DOHH2 (cell line): ENCODE measurements around the gene SLC12A6.
A peak's percentile ranks its signal among the peaks of the same experiment; 100 is the strongest.

Experiments
- H3F3A ChIP-seq: fragments of 200-600 bp; sonication (generic), shearing (Covaris generic); 2 replicates; pipeline ENCODE4 v1.6.0; 2016; ENCODE audit warnings: antibody characterized with exemption, mild to moderate bottlenecking; ENCODE audit not compliant: control insufficient read depth, insufficient read depth
- H3K27ac ChIP-seq: fragments of 200-600 bp; sonication (generic); 2 replicates; pipeline ENCODE4 v1.5.1; 2014; ENCODE audit warnings: low read depth, mild to moderate bottlenecking, low read length, moderate library complexity
- H3K27me3 ChIP-seq: fragments of 200-600 bp; sonication (generic); 2 replicates; pipeline ENCODE4 v1.6.1; 2014; ENCODE audit warnings: mild to moderate bottlenecking, low read length, mixed read lengths; ENCODE audit not compliant: control insufficient read depth
- H3K36me3 ChIP-seq: fragments of 200-600 bp; sonication (generic); 2 replicates; pipeline ENCODE4 v1.6.1; 2014; ENCODE audit warnings: mild to moderate bottlenecking, low read length, moderate library complexity, mixed read lengths; ENCODE audit not compliant: control insufficient read depth
- H3K4me1 ChIP-seq: fragments of 200-600 bp; sonication (generic); 2 replicates; pipeline ENCODE4 v1.6.1; 2014; ENCODE audit warnings: mild to moderate bottlenecking, low read length, mixed read lengths; ENCODE audit not compliant: control insufficient read depth
- H3K4me2 ChIP-seq: fragments of 200-600 bp; sonication (generic); 2 replicates; pipeline ENCODE4 v1.6.0; 2014; ENCODE audit warnings: mild to moderate bottlenecking, low read length, moderate library complexity
- H3K4me3 ChIP-seq: fragments of 200-600 bp; sonication (generic); 2 replicates; pipeline ENCODE4 v1.5.1; 2014; ENCODE audit warnings: mild to moderate bottlenecking, low read length, mixed read lengths
- H3K79me2 ChIP-seq: fragments of 200-600 bp; sonication (generic); 2 replicates; pipeline ENCODE4 v1.6.1; 2014; ENCODE audit warnings: mild to moderate bottlenecking, low read length, mixed read lengths; ENCODE audit not compliant: control insufficient read depth
- H3K9me2 ChIP-seq: fragments of 200-600 bp; sonication (generic); replicated peaks from 2 replicates; pipeline ENCODE4 v1.6.1; 2014; ENCODE audit warnings: mild to moderate bottlenecking, low read length, mixed read lengths; ENCODE audit not compliant: control insufficient read depth
- H3K9me3 ChIP-seq: fragments of 200-600 bp; sonication (generic); 2 replicates; pipeline ENCODE4 v1.6.1; 2014; ENCODE audit warnings: antibody characterized with exemption, low read length, mixed read lengths; ENCODE audit not compliant: control insufficient read depth, insufficient read depth
- H4K20me1 ChIP-seq: fragments of 200-600 bp; sonication (generic); 2 replicates; pipeline ENCODE4 v1.6.0; 2014; ENCODE audit warnings: low read depth, mild to moderate bottlenecking, antibody characterized with exemption, low read length, moderate library complexity; ENCODE audit not compliant: control insufficient read depth, insufficient read depth
- EZH2phosphoT487 ChIP-seq: fragments of 200-600 bp; sonication (generic); IDR thresholded peaks from 2 replicates; pipeline ENCODE4 v1.6.1; 2017; ENCODE audit warnings: borderline replicate concordance, mild to moderate bottlenecking, antibody characterized with exemption, low read length, moderate library complexity, mixed read lengths
- TF ChIP-seq, protein P1 (sequence below): fragments of 200-600 bp; sonication (generic); IDR thresholded peaks from one replicate; pipeline ENCODE4 v1.5.1; 2014; ENCODE audit warnings: antibody characterized with exemption, mild to moderate bottlenecking, low read depth, low read length; ENCODE audit not compliant: poor library complexity, severe bottlenecking

Gene SLC12A6

DNA sequence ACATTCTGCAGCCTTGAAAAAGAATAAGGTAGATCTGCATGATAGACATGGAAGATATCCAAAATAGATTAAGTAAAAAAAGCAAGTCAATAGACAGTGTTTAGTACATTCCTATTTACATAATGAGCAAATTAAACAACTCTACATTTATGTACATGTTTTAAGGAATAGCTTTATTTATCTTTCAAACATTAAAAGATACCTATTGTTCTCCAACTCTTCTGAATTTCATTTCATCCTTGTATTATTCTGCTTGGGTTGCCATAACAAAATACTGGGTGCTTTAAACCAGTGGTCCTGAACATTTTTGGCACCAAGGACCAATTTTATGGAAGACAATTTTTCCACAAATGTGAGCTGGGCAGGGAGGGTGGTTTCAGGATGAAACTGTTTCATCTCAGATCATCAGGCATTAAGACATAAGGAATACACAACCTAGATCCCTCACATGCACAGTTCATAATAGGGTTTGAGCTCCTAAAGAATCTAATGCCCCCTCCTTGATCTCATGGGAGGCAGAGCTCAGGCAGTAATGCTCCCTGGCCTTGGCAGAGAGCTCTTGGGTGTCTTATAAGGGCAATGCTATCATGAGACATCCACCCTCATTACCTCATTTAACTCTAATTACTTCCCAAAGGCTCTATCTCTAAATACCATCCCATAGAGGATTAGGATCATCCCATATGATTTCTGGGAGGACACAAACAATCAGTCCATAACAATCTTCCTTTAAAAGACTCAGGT lies 120.9 kb downstream of the SLC12A6 start:
- Histone ChIP-seq H3K27ac (no peak overlapping the region), H3K79me2 (no peaks in the 10 kb centered on the region), H3K9me2 (no peaks in the 10 kb centered on the region), H3K9me3 (no peaks in the 10 kb centered on the region), H3K4me3 (no peak overlapping the region), H3K4me2 (no peak overlapping the region), H3F3A (no peaks in the 10 kb centered on the region), H3K4me1 (peaks cover 11% of the 10 kb centered on the region), H3K27me3 (no peaks in the 10 kb centered on the region), H4K20me1 (no peaks in the 10 kb centered on the region), H3K36me3 (no peaks in the 10 kb centered on the region)
- no peak for TF ChIP-seq EZH2phosphoT487
- TF ChIP-seq, protein P1, sequence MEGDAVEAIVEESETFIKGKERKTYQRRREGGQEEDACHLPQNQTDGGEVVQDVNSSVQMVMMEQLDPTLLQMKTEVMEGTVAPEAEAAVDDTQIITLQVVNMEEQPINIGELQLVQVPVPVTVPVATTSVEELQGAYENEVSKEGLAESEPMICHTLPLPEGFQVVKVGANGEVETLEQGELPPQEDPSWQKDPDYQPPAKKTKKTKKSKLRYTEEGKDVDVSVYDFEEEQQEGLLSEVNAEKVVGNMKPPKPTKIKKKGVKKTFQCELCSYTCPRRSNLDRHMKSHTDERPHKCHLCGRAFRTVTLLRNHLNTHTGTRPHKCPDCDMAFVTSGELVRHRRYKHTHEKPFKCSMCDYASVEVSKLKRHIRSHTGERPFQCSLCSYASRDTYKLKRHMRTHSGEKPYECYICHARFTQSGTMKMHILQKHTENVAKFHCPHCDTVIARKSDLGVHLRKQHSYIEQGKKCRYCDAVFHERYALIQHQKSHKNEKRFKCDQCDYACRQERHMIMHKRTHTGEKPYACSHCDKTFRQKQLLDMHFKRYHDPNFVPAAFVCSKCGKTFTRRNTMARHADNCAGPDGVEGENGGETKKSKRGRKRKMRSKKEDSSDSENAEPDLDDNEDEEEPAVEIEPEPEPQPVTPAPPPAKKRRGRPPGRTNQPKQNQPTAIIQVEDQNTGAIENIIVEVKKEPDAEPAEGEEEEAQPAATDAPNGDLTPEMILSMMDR, result no peak

DNA sequence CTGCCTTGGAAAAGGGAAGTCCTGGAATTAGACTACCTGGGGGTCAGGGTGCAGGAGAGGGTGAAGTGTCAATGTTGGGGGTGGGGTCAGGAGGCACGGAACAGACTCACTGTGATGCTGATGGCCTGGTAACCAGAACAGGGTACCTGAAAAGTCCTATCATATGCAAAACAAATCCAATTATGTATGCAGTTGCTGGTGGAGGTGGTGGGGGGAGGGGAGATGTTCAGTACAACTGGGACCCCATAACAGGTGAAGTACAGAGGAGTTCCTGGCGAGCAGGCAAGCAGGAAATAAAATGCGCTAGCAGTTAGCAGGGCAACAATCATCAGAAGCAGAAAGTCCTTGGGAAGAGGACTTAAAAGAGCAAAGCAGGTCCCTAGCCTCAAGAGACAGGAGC lies 123.4 kb downstream of the SLC12A6 start:
- no peak overlapping the region; the same call in 1 of the 2 replicates for H3K4me2 ChIP-seq
- H3K9me2 ChIP-seq, result no peaks in the 10 kb centered on the region
- peaks cover 15% of the 10 kb centered on the region for H3K4me1 ChIP-seq
- H3K79me2 ChIP-seq, result peaks cover 4% of the 10 kb centered on the region
- no peaks in the 10 kb centered on the region for H3K9me3 ChIP-seq
- peaks cover 3% of the 10 kb centered on the region; the same call in 1 of the 2 replicates for H3K36me3 ChIP-seq
- TF ChIP-seq, protein P1, result no peak
- no peak for TF ChIP-seq EZH2phosphoT487
- H4K20me1 ChIP-seq, result 0 out of 2 replicates have a peak, but pooled peaks cover 2% of the 10 kb centered on the region
- no peaks in the 10 kb centered on the region for H3F3A ChIP-seq
- H3K27ac ChIP-seq, result no peak overlapping the region
- no peaks in the 10 kb centered on the region for H3K27me3 ChIP-seq
- no peak overlapping the region for H3K4me3 ChIP-seq

DNA sequence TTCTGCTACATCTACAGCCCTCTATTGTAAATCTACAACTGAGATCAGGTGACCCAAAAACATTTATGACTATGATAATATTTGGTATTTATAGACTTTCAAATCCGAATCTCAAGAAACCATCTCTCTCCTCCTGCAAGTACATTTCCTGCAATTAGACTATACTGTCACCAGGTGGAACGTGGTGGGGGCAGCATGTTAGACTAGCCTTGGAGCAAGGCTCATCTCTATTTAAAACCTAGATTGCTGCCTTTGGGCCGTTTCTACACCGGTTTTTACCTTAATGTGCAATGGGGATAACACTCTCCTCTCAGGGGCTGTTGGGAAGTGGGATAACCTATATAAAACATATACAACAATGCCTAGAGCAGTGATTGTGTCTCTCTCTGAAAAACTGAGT lies 123.9 kb downstream of the SLC12A6 start:
- Histone ChIP-seq H3K4me1 (peaks cover 19% of the 10 kb centered on the region), H3K79me2 (peaks cover 9% of the 10 kb centered on the region), H3K9me2 (no peaks in the 10 kb centered on the region), H3K4me2 (no peak overlapping the region; the same call in 1 of the 2 replicates), H3F3A (no peaks in the 10 kb centered on the region), H3K4me3 (no peak overlapping the region), H3K36me3 (peaks cover 3% of the 10 kb centered on the region; the same call in 1 of the 2 replicates), H4K20me1 (peaks cover 7% of the 10 kb centered on the region; the same call in 1 of the 2 replicates), H3K27me3 (no peaks in the 10 kb centered on the region), H3K9me3 (no peaks in the 10 kb centered on the region), H3K27ac (no peak overlapping the region)
- no peak for TF ChIP-seq EZH2phosphoT487
- TF ChIP-seq, protein P1, result peak; percentile 16
